ENCODE measurements around the gene MCF2L2. TPM values are rescaled to one million over a fixed set of nuclear protein-coding genes. Genes with fewer than 3 reads are reported as not detected.

MCF2L2 gene
- total RNA-seq, 1 experiment from 2014 or later, result 3.4 TPM

DNA sequence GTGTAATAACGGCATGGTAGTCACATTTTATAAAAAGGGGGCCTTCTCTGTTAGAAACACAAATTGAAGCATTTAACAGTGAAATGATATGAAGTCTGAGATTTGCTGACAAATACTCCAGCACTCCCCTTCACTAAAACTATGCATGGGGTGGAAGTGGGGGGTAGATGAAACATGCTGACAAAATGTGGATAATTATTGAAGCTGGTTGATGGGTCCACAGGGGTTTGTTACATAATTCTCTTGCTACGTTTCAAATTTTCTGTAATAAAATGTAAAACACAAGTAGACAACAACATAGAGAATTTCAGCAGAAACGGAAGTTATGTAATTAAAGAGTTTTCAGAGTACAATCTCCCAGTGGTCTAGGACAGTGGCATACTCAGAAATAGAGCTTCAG is 37.0 kb downstream of the MCF2L2 start:
- no peak for DNase-seq (ENCODE audit: unreplicated experiment)
- CTCF ChIA-PET, result interaction anchor here (0.6 to 1.7 kb wide), 5 partner anchors 17 to 560 kb away, joined by 3 to 18 read pairs (median 3); no protein-coding TSS in a partner anchor
- H3K36me3 Mint-ChIP-seq (ENCODE audit: insufficient read depth, unreplicated experiment), result no peaks in the 10 kb centered on the region
- TF ChIP-seq, protein P1, sequence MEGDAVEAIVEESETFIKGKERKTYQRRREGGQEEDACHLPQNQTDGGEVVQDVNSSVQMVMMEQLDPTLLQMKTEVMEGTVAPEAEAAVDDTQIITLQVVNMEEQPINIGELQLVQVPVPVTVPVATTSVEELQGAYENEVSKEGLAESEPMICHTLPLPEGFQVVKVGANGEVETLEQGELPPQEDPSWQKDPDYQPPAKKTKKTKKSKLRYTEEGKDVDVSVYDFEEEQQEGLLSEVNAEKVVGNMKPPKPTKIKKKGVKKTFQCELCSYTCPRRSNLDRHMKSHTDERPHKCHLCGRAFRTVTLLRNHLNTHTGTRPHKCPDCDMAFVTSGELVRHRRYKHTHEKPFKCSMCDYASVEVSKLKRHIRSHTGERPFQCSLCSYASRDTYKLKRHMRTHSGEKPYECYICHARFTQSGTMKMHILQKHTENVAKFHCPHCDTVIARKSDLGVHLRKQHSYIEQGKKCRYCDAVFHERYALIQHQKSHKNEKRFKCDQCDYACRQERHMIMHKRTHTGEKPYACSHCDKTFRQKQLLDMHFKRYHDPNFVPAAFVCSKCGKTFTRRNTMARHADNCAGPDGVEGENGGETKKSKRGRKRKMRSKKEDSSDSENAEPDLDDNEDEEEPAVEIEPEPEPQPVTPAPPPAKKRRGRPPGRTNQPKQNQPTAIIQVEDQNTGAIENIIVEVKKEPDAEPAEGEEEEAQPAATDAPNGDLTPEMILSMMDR (IDR thresholded peaks at IDR 0.05; ENCODE audit: unreplicated experiment), result no peak
- no peaks in the 10 kb centered on the region for H3K9me3 Mint-ChIP-seq (ENCODE audit: unreplicated experiment)
- no peaks in the 10 kb centered on the region for H3K27me3 Mint-ChIP-seq (ENCODE audit: insufficient read depth, unreplicated experiment)
- intact Hi-C loops (cut with micrococcal nuclease), result no loop called here
- POLR2A ChIA-PET, result interaction anchor here (1.3 kb wide), 1 partner anchor 207 kb away, joined by 3 read pairs; no protein-coding TSS in a partner anchor
- H3K4me1 Mint-ChIP-seq (ENCODE audit: insufficient read depth, unreplicated experiment), result no peaks in the 10 kb centered on the region
- H3K27ac Mint-ChIP-seq (ENCODE audit: low read depth, unreplicated experiment), result no peak overlapping the region
- no peak overlapping the region for H3K4me3 Mint-ChIP-seq (ENCODE audit: unreplicated experiment)
- no TSS peak for BruUV-seq (replicated peaks)

DNA sequence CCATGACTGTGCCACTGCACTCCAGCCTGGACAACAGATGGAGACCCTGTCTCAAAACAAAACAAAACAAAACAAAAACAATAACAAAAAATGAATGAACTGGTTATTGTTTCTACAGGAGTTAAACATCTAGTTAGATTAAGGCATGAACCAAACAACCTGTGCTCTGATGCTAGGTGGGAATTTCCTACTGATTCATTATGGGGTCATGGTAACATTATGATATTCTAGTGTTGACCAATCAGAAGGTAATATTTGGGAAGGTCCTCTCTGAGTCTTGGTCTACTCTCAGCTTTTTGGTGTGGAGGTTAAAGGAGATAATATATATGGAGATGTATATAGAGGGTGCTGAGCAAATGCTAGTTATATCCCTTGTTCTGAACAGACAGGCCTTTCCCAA is 37.6 kb downstream of the MCF2L2 start:
- ChIA-PET CTCF (interaction anchor here (0.7 to 1.1 kb wide), 3 partner anchors 16 to 268 kb away, joined by 3 to 4 read pairs (median 3); no protein-coding TSS in a partner anchor), POLR2A (interaction anchor here (1.3 kb wide), 1 partner anchor 206 kb away, joined by 3 read pairs; no protein-coding TSS in a partner anchor)
- peaks cover 2% of the 10 kb centered on the region for H3K4me1 Mint-ChIP-seq (ENCODE audit: insufficient read depth, unreplicated experiment)
- no peaks in the 10 kb centered on the region for H3K9me3 Mint-ChIP-seq (ENCODE audit: unreplicated experiment)
- no TSS peak for BruUV-seq (replicated peaks)
- H3K27ac Mint-ChIP-seq (ENCODE audit: low read depth, unreplicated experiment), result no peak overlapping the region
- no peak for DNase-seq (ENCODE audit: unreplicated experiment)
- no peaks in the 10 kb centered on the region for H3K27me3 Mint-ChIP-seq (ENCODE audit: insufficient read depth, unreplicated experiment)
- H3K4me3 Mint-ChIP-seq (ENCODE audit: unreplicated experiment), result no peak overlapping the region
- TF ChIP-seq, protein P1 (IDR thresholded peaks at IDR 0.05; ENCODE audit: unreplicated experiment), result no peak
- H3K36me3 Mint-ChIP-seq (ENCODE audit: insufficient read depth, unreplicated experiment), result no peaks in the 10 kb centered on the region
- intact Hi-C loops (cut with micrococcal nuclease), result no loop called here

DNA sequence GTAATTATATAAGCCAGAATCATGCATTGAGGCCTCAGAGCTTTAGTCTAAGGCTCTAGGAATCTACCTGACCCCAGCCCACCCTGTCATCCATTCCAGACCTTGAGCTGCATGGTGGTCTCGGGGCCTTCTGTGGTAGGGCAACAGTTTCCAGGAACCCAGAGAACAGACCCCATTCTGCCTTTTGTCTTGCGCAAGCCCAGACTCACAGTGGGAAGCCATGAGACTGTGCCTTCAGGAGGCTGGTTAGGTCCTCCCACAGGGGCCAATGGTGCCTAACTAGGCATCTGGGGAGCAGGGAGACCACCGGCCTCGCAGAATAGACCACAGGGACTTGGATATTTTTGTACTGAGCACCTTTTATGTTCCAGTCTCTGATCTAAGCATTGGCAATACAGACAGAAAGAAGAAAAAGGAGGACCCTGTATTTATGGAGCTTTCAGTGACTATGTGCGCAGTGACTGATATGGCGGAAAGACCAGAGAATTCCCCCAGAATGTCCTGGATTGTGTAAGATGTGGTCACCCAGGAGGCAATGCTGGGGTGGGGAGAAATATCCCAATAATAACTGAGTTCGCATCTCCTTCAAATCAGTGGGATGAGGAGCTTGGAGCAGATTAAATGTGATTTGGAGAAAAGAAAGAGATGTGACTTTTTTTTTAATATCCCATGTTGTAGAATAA is 40.1 kb downstream of the MCF2L2 start:
- no TSS peak for BruUV-seq (replicated peaks)
- ChIA-PET POLR2A (interaction anchor here (1.1 kb wide), 1 partner anchor 135 kb away, joined by 3 read pairs; no protein-coding TSS in a partner anchor), CTCF (interaction anchor here (0.6 to 3.1 kb wide), 5 partner anchors 20 to 483 kb away, joined by 3 to 27 read pairs (median 3); no protein-coding TSS in a partner anchor)
- Mint-ChIP-seq H3K4me1 (ENCODE audit: insufficient read depth, unreplicated experiment) (peaks cover 7% of the 10 kb centered on the region), H3K27ac (ENCODE audit: low read depth, unreplicated experiment) (no peak overlapping the region), H3K36me3 (ENCODE audit: insufficient read depth, unreplicated experiment) (no peaks in the 10 kb centered on the region), H3K9me3 (ENCODE audit: unreplicated experiment) (no peaks in the 10 kb centered on the region), H3K27me3 (ENCODE audit: insufficient read depth, unreplicated experiment) (no peaks in the 10 kb centered on the region), H3K4me3 (ENCODE audit: unreplicated experiment) (no peak overlapping the region)
- DNase-seq (ENCODE audit: unreplicated experiment), result no peak
- intact Hi-C loops (cut with micrococcal nuclease), result loop anchor here (10.0 kb wide), 1 partner anchor 376 kb away; no protein-coding TSS in a partner anchor
- TF ChIP-seq, protein P1 (IDR thresholded peaks at IDR 0.05; ENCODE audit: unreplicated experiment), result no peak

DNA sequence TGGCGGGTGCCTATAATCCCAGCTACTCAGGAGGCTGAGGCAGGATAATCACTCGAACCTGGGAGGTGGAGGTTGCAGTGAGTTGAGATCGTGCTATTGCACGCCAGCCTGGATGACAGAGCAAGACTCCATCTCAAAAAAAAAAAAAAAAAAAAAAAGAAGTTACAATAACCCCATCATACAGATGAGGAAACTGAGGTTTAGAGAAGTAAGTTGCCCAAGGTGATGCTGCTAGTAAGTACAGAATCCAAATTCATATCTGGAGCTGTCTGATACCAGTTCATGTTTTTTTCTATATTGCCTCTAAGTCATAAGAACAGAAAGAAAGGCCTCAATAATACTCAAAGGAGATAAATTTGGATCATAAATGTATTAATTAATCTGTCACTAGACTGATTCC is 40.6 kb downstream of the MCF2L2 start:
- no peaks in the 10 kb centered on the region for H3K9me3 Mint-ChIP-seq (ENCODE audit: unreplicated experiment)
- CTCF ChIA-PET, result interaction anchor here (0.6 to 3.1 kb wide), 4 partner anchors 21 to 265 kb away, joined by 3 to 27 read pairs (median 11); no protein-coding TSS in a partner anchor
- POLR2A ChIA-PET, result no interaction called here

More for the DNA sequence above, 40.6 kb downstream of the MCF2L2 start:
- H3K4me1 Mint-ChIP-seq (ENCODE audit: insufficient read depth, unreplicated experiment), result peaks cover 7% of the 10 kb centered on the region
- TF ChIP-seq, protein P1 (IDR thresholded peaks at IDR 0.05; ENCODE audit: unreplicated experiment), result no peak
- intact Hi-C loops (cut with micrococcal nuclease), result loop anchor here (2.0 to 10.0 kb wide), 2 partner anchors 377 to 677 kb away; no protein-coding TSS in a partner anchor
- H3K27me3 Mint-ChIP-seq (ENCODE audit: insufficient read depth, unreplicated experiment), result no peaks in the 10 kb centered on the region
- DNase-seq (ENCODE audit: unreplicated experiment), result no peak
- no peak overlapping the region for H3K27ac Mint-ChIP-seq (ENCODE audit: low read depth, unreplicated experiment)
- no peaks in the 10 kb centered on the region for H3K36me3 Mint-ChIP-seq (ENCODE audit: insufficient read depth, unreplicated experiment)
- no peak overlapping the region for H3K4me3 Mint-ChIP-seq (ENCODE audit: unreplicated experiment)
- BruUV-seq (replicated peaks), result no TSS peak
